ENCODE measurements around the gene WASL.
"Not testable (repeated sequence)": the region's sequence is repeated elsewhere in the genome, so short reads cannot be mapped to it uniquely, and the experiment has no call there.

The WASL gene

GRCh38 chr7:123748734-123749536 is at the start of gene WASL:
Gene WASL (minus strand): TSS chr7:123749003. CDS start chr7:123748734, 269 bp downstream.
- peaks cover 21% of the 10 kb centered on the region for H3K4me1 ChIP-seq (ENCODE audit: control insufficient read depth, insufficient read depth, low read length)
- H3K36me3 ChIP-seq (ENCODE audit: control insufficient read depth, insufficient read depth, low read length) = no peaks in the 10 kb centered on the region
- peak within 1 kb of the TSS; percentile 87 for H3K9ac ChIP-seq (ENCODE audit: low read length)
- peak within 1 kb of the TSS; percentile 58 for H3K4me3 ChIP-seq (ENCODE audit: low read length)
- no peaks in the 10 kb centered on the region for H3K9me3 ChIP-seq (ENCODE audit: control insufficient read depth, low read length)
- H3K27me3 ChIP-seq (ENCODE audit: control insufficient read depth, insufficient read depth, low read length) = no peaks in the 10 kb centered on the region

- Histone ChIP-seq H3K27me3 (ENCODE audit: control insufficient read depth, insufficient read depth, low read length) (no peaks in the 10 kb centered on the region), H3K4me1 (ENCODE audit: control insufficient read depth, insufficient read depth, low read length) (peaks cover 17% of the 10 kb centered on the region), H3K36me3 (ENCODE audit: control insufficient read depth, insufficient read depth, low read length) (no peaks in the 10 kb centered on the region), H3K9me3 (ENCODE audit: control insufficient read depth, low read length) (no peaks in the 10 kb centered on the region), H3K4me3 (ENCODE audit: low read length) (no peak overlapping the region), H3K9ac (ENCODE audit: low read length) (peak overlapping the region; percentile 16)
These were observed 49.1 kb upstream of the WASL start for GRCh38 chr7:123797673-123798531.

DNA sequence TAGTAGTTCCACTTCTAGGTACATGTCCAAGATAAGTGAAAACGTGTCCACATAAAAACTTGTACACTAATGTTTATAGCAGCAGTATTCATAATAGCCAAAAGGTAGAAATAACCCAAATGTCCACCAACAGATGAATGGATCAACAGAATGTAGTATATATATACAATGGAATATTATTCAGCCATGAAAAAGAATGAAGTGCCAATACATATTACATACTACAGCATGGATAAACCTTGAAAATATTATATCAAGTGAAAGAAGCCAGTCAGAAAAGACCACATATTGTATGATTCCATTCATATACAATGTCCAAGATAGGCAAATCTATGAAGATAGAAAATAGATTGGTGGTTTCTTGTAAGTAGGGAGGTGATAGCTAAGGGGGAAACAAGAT is 47.8 kb upstream of the WASL start:
- Histone ChIP-seq H3K4me1 (ENCODE audit: control insufficient read depth, insufficient read depth, low read length) (peaks cover 17% of the 10 kb centered on the region), H3K27me3 (ENCODE audit: control insufficient read depth, insufficient read depth, low read length) (no peaks in the 10 kb centered on the region), H3K36me3 (ENCODE audit: control insufficient read depth, insufficient read depth, low read length) (no peaks in the 10 kb centered on the region), H3K9me3 (ENCODE audit: control insufficient read depth, low read length) (no peaks in the 10 kb centered on the region), H3K9ac (ENCODE audit: low read length) (no peak overlapping the region), H3K4me3 (ENCODE audit: low read length) (no peak overlapping the region)

DNA sequence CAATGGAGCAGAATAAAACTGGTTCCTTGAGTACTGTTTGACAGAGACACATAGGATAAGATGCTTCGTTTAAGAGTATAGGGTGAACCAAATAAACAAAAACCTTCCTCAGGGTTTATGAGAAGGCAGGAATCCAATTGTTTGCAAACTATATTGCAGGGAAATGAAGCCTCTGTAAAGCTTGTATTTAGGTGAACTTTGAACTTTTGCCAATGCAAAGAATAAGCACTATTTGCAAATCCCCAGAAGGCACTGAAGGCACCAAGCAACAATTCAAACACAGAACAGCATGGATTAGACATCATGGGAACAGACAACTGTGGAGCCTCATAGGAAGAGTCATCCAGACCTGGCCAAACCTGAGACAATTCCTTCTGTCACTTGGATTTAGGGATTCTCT is 47.1 kb upstream of the WASL start:
- no peaks in the 10 kb centered on the region for H3K27me3 ChIP-seq (ENCODE audit: control insufficient read depth, insufficient read depth, low read length)
- no peak overlapping the region for H3K9ac ChIP-seq (ENCODE audit: low read length)
- no peaks in the 10 kb centered on the region for H3K36me3 ChIP-seq (ENCODE audit: control insufficient read depth, insufficient read depth, low read length)
- no peak overlapping the region for H3K4me3 ChIP-seq (ENCODE audit: low read length)
- peaks cover 17% of the 10 kb centered on the region for H3K4me1 ChIP-seq (ENCODE audit: control insufficient read depth, insufficient read depth, low read length)
- no peaks in the 10 kb centered on the region for H3K9me3 ChIP-seq (ENCODE audit: control insufficient read depth, low read length)

DNA sequence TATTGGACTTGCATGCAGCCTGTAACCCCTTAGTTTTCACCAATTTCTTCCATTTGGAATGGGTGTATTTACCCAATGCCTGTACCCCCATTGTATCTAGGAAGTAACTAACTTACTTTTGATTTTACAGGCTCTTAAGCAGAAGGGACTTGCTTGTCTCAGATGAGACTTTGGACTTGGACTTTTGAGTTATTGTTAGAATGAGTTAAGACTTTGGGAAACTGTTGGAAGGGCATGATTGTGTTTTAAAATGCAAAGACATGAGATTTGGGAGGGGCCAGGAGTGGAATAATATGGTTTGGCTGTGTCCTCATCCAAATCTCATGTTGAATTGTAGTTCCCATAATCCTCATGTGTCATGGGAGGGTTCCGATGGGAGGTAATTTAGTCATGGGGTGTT is 46.3 kb upstream of the WASL start:
- not testable (repeated sequence) for H3K9ac ChIP-seq (ENCODE audit: low read length); H3K9me3 ChIP-seq (ENCODE audit: control insufficient read depth, low read length); H3K27me3 ChIP-seq (ENCODE audit: control insufficient read depth, insufficient read depth, low read length); H3K36me3 ChIP-seq (ENCODE audit: control insufficient read depth, insufficient read depth, low read length); H3K4me3 ChIP-seq (ENCODE audit: low read length)
- H3K4me1 ChIP-seq (ENCODE audit: control insufficient read depth, insufficient read depth, low read length) = peaks cover 17% of the 10 kb centered on the region

DNA sequence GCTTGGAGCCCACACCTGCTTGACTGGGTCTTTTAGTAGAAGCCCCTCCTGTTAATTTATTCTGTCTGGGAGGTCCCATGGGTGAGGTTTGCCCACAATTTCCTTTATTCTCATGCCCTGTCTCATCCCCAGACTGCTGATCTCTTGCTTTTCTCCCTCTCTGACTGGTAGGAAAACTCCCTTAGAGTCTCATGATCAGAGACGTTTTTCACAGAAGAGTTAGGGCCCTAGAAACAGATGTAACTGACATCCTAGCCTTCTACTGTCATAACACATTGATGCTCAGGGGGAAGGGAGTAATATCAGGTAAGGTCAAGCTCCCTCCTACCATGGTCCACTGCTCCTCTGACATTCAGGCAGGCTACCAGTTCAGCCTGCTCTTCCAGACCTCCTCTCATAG is 43.7 kb upstream of the WASL start:
- Histone ChIP-seq H3K9ac (ENCODE audit: low read length) (no peak overlapping the region), H3K27me3 (ENCODE audit: control insufficient read depth, insufficient read depth, low read length) (no peaks in the 10 kb centered on the region), H3K9me3 (ENCODE audit: control insufficient read depth, low read length) (no peaks in the 10 kb centered on the region), H3K36me3 (ENCODE audit: control insufficient read depth, insufficient read depth, low read length) (no peaks in the 10 kb centered on the region), H3K4me1 (ENCODE audit: control insufficient read depth, insufficient read depth, low read length) (peaks cover 9% of the 10 kb centered on the region), H3K4me3 (ENCODE audit: low read length) (no peak overlapping the region)

GRCh38 chr7:123791001-123791400 is 42.2 kb upstream of the WASL start:
- Histone ChIP-seq H3K27me3 (ENCODE audit: control insufficient read depth, insufficient read depth, low read length) (no peaks in the 10 kb centered on the region), H3K9ac (ENCODE audit: low read length) (no peak overlapping the region)

GRCh38 chr7:123789817-123790216 is 41.0 kb upstream of the WASL start:
- Histone ChIP-seq H3K27me3 (ENCODE audit: control insufficient read depth, insufficient read depth, low read length) (no peaks in the 10 kb centered on the region), H3K9me3 (ENCODE audit: control insufficient read depth, low read length) (no peaks in the 10 kb centered on the region), H3K36me3 (ENCODE audit: control insufficient read depth, insufficient read depth, low read length) (no peaks in the 10 kb centered on the region), H3K4me3 (ENCODE audit: low read length) (no peak overlapping the region), H3K9ac (ENCODE audit: low read length) (no peak overlapping the region), H3K4me1 (ENCODE audit: control insufficient read depth, insufficient read depth, low read length) (no peaks in the 10 kb centered on the region)

More at GRCh38 chr7:123791001-123791400, 42.2 kb upstream of the WASL start:
- no peak overlapping the region for H3K4me3 ChIP-seq (ENCODE audit: low read length)
- no peaks in the 10 kb centered on the region for H3K36me3 ChIP-seq (ENCODE audit: control insufficient read depth, insufficient read depth, low read length)
- H3K4me1 ChIP-seq (ENCODE audit: control insufficient read depth, insufficient read depth, low read length) = peaks cover 4% of the 10 kb centered on the region
- H3K9me3 ChIP-seq (ENCODE audit: control insufficient read depth, low read length) = no peaks in the 10 kb centered on the region

GRCh38 chr7:123789206-123789784 is 40.5 kb upstream of the WASL start:
- Histone ChIP-seq H3K4me1 (ENCODE audit: control insufficient read depth, insufficient read depth, low read length) (no peaks in the 10 kb centered on the region), H3K9me3 (ENCODE audit: control insufficient read depth, low read length) (no peaks in the 10 kb centered on the region), H3K36me3 (ENCODE audit: control insufficient read depth, insufficient read depth, low read length) (no peaks in the 10 kb centered on the region), H3K4me3 (ENCODE audit: low read length) (no peak overlapping the region), H3K9ac (ENCODE audit: low read length) (no peak overlapping the region), H3K27me3 (ENCODE audit: control insufficient read depth, insufficient read depth, low read length) (no peaks in the 10 kb centered on the region)

GRCh38 chr7:123788584-123788983 is 39.8 kb upstream of the WASL start:
- peaks cover under 1% of the 10 kb centered on the region for H3K4me1 ChIP-seq (ENCODE audit: control insufficient read depth, insufficient read depth, low read length)
- no peak overlapping the region for H3K9ac ChIP-seq (ENCODE audit: low read length)
- no peaks in the 10 kb centered on the region for H3K36me3 ChIP-seq (ENCODE audit: control insufficient read depth, insufficient read depth, low read length)

DNA sequence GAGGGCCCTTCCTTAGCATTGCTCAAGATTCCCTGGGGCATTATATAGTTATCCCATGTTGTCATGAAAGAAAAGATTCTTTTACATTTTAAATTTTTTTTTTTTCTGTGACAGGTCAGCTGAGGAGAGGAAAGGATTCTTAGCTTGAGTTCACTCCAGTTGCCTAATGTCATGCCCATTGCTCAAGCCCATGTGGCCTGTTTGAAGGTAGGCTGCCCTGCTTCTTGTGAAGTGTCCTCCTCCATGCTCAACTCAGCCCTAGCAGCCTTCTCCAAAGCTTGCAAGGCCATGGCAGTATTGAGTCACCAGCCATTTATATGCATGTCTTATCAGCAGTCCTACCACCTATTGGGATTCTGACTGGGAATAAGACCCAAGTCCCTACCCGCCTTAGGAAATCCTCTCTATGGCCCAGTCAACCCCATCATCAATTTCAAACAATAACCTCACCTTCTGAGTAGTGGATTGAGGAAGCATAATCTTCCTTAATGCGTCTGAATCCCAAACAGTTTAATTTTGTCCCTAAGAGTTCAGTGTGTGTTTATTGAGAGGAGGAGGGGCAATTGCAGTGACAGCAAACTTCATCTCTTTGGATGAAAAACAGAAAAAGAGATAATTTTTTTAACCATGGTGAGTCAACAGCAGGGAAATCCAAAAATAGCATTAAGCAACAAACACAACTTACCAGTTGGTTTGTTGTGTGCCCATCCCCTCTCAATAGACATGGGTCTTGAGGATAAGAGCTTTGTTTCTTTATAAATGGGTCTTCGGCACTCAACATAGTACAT is 38.6 kb upstream of the WASL start:
- Histone ChIP-seq H3K27me3 (ENCODE audit: control insufficient read depth, insufficient read depth, low read length) (no peaks in the 10 kb centered on the region), H3K9me3 (ENCODE audit: control insufficient read depth, low read length) (no peaks in the 10 kb centered on the region), H3K36me3 (ENCODE audit: control insufficient read depth, insufficient read depth, low read length) (no peaks in the 10 kb centered on the region), H3K4me1 (ENCODE audit: control insufficient read depth, insufficient read depth, low read length) (peaks cover 8% of the 10 kb centered on the region), H3K4me3 (ENCODE audit: low read length) (no peak overlapping the region), H3K9ac (ENCODE audit: low read length) (no peak overlapping the region)

More at GRCh38 chr7:123788584-123788983, 39.8 kb upstream of the WASL start:
- Histone ChIP-seq H3K27me3 (ENCODE audit: control insufficient read depth, insufficient read depth, low read length) (no peaks in the 10 kb centered on the region), H3K4me3 (ENCODE audit: low read length) (no peak overlapping the region), H3K9me3 (ENCODE audit: control insufficient read depth, low read length) (no peaks in the 10 kb centered on the region)

Measured in mucosa of stomach (tissue), 1 donor.